HUES48 (cell line): Measurements from ENCODE around the gene SIAH1.
"Not testable (repeated sequence)": the region's sequence is repeated elsewhere in the genome, so short reads cannot be mapped to it uniquely, and the experiment has no call there.

Experiments used
- H3K27ac ChIP-seq: one replicate; pipeline ENCODE4 v1.7.0; 2013; ENCODE audit warnings: low read depth, low read length, inconsistent platforms
- H3K27me3 ChIP-seq: 2 replicates; pipeline ENCODE4 v1.6.1; 2013; ENCODE audit warnings: mild to moderate bottlenecking, low read length; ENCODE audit not compliant: control insufficient read depth, insufficient read depth
- H3K36me3 ChIP-seq: 2 replicates; pipeline ENCODE4 v1.6.1; 2013; ENCODE audit warnings: low read length; ENCODE audit not compliant: control insufficient read depth, insufficient read depth
- H3K4me1 ChIP-seq: 2 replicates; pipeline ENCODE4 v1.6.1; 2013; ENCODE audit warnings: mild to moderate bottlenecking, low read length; ENCODE audit not compliant: control insufficient read depth, insufficient read depth
- H3K4me3 ChIP-seq: 2 replicates; pipeline ENCODE4 v1.5.1; 2013; ENCODE audit warnings: mild to moderate bottlenecking, low read depth, low read length
- H3K9ac ChIP-seq: 2 replicates; pipeline ENCODE4 v1.6.1; 2013; ENCODE audit warnings: mild to moderate bottlenecking, low read depth, low read length, moderate library complexity
- H3K9me3 ChIP-seq: 2 replicates; pipeline ENCODE4 v1.6.1; 2013; ENCODE audit warnings: low read length; ENCODE audit not compliant: control insufficient read depth, insufficient read depth

SIAH1 gene

GRCh38 chr16:48373258-48374029 is 11.8 kb downstream of the SIAH1 start:
- H3K36me3 ChIP-seq, result no peaks in the 10 kb centered on the region
- no peak overlapping the region for H3K9ac ChIP-seq
- H3K4me1 ChIP-seq, result peaks cover 43% of the 10 kb centered on the region
- H3K27me3 ChIP-seq, result no peaks in the 10 kb centered on the region
- no peak overlapping the region for H3K4me3 ChIP-seq
- H3K27ac ChIP-seq, result no peak overlapping the region
- no peaks in the 10 kb centered on the region for H3K9me3 ChIP-seq

DNA sequence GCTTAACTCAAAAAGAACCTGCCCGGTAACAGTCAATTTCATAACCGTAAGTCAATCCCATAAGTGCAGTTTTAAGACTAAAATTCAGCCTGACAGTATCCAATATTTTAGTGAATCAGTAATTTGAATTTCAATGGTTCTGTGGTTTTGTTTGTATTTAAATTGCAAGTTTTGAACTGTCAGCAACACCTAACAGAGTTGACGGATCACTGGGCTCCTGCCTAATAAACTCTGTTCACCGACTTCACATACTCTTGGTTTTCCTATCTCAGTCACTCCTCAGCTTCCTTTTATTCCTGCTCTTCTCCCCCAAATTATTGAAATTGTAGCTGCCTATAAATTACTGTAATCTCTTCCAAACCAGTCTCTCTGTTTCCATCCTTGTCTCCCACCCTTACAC is 12.5 kb downstream of the SIAH1 start:
- Histone ChIP-seq H3K4me3 (no peak overlapping the region), H3K36me3 (no peaks in the 10 kb centered on the region), H3K27me3 (no peaks in the 10 kb centered on the region), H3K4me1 (peaks cover 41% of the 10 kb centered on the region), H3K9ac (no peak overlapping the region), H3K9me3 (no peaks in the 10 kb centered on the region), H3K27ac (no peak overlapping the region)

DNA sequence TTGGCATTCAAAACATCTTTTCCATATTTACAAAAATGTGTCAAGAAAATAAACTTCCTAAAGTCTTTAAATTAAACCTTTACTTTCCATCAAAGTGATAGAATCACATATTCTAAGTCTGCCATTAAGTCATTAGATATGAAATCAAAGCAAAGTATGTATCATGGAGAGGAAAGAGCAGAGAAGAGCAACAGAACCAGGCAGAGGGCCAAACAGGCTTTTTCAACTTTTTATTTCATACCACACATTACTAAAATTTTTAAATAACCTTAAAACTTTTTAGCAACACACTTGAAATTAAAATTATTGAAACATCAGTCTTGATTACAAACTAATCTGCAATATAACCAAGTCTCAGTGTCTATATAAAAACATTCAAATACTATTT is 13.8 kb downstream of the SIAH1 start:
- Histone ChIP-seq H3K27me3 (no peaks in the 10 kb centered on the region), H3K4me1 (peaks cover 49% of the 10 kb centered on the region), H3K4me3 (no peak overlapping the region), H3K9me3 (no peaks in the 10 kb centered on the region), H3K36me3 (no peaks in the 10 kb centered on the region), H3K27ac (no peak overlapping the region), H3K9ac (no peak overlapping the region)

DNA sequence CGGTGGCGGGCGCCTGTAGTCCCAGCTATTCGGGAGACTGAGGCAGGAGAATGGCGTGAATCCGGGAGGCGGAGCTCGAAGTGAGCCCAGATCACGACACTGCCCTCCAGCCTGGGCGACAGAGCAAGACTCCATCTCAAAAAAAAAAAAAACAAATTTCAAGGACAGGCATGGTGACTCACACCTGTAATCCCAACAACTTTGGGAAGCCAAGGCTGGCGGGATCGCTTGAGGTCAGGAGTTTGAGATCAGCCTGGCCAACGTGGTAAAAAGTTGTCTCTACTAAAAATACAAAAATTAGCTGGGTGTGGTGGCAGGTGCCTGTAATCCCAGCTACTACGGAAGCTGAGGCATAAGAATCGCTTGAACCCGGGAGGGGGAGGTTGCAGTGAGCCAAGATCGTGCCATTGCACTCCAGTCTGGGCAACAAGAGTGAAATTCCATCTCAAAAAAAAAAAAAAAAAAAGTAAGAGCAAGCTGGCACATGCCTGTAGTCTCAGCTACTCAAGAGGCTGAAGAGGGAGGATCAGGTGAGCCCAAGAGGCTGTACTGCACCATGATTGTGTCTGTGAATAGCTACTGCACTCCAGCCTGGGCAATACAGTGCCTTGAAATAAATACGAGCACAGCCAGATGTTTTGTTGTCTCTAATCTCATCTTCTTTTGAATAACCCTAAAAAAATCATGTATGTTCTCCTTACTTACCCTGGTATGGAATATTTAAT is 14.4 kb downstream of the SIAH1 start:
- not testable (repeated sequence) for H3K36me3 ChIP-seq, H3K4me3 ChIP-seq, H3K27me3 ChIP-seq, H3K9ac ChIP-seq, H3K9me3 ChIP-seq, H3K27ac ChIP-seq
- peaks cover 49% of the 10 kb centered on the region for H3K4me1 ChIP-seq

- Histone ChIP-seq H3K9ac (no peak overlapping the region), H3K36me3 (no peaks in the 10 kb centered on the region), H3K4me3 (no peak overlapping the region), H3K4me1 (peaks cover 52% of the 10 kb centered on the region), H3K27me3 (no peaks in the 10 kb centered on the region), H3K9me3 (no peaks in the 10 kb centered on the region), H3K27ac (no peak overlapping the region)
These were observed 15.0 kb downstream of the SIAH1 start for GRCh38 chr16:48370229-48370628.

- no peaks in the 10 kb centered on the region for H3K9me3 ChIP-seq
- H3K27ac ChIP-seq, result no peak overlapping the region
These were observed 15.4 kb downstream of the SIAH1 start for GRCh38 chr16:48369765-48370164.

DNA sequence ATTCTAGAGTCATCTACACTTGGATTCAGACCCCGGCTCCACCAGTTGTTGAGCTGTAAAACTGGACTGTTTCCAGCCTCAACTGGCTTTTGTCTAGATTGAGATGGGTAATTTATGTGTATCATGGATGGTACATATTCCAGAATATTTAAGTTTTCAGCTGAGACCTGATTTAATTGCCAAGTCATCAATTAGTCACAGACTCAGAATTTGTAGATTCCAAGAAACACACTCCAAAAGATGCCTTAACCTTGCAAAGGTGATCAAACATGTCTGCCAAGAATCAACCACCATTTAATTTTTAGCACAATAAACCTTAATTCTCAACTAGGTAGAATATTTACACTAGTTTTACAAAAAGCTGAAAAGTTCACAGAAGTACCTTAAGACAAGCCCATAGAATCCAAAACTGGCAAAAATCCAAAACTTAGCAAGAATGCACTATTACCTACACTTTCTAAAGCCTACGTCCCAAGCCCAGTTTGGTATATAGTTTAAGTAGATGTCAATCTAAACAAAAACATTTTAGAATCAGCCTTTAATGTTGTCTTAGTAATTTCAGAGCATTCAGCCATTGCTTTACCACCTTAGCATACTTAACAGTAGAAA is 17.7 kb downstream of the SIAH1 start:
- no peaks in the 10 kb centered on the region for H3K27me3 ChIP-seq
- no peak overlapping the region for H3K27ac ChIP-seq
- no peaks in the 10 kb centered on the region for H3K36me3 ChIP-seq
- H3K4me1 ChIP-seq, result peaks cover 37% of the 10 kb centered on the region
- H3K9me3 ChIP-seq, result no peaks in the 10 kb centered on the region
- no peak overlapping the region for H3K9ac ChIP-seq
- H3K4me3 ChIP-seq, result no peak overlapping the region

More at GRCh38 chr16:48369765-48370164, 15.4 kb downstream of the SIAH1 start:
- no peak overlapping the region for H3K4me3 ChIP-seq
- H3K4me1 ChIP-seq, result peaks cover 52% of the 10 kb centered on the region
- H3K9ac ChIP-seq, result no peak overlapping the region
- no peaks in the 10 kb centered on the region for H3K27me3 ChIP-seq
- H3K36me3 ChIP-seq, result no peaks in the 10 kb centered on the region

GRCh38 chr16:48366165-48367093 is 18.8 kb downstream of the SIAH1 start:
- peak overlapping the region; percentile 89 for H3K9ac ChIP-seq
- no peaks in the 10 kb centered on the region for H3K27me3 ChIP-seq
- H3K4me3 ChIP-seq, result peak overlapping the region; percentile 73
- H3K36me3 ChIP-seq, result peaks cover 9% of the 10 kb centered on the region
- H3K27ac ChIP-seq, result peak overlapping the region; percentile 92
- H3K9me3 ChIP-seq, result no peaks in the 10 kb centered on the region
- H3K4me1 ChIP-seq, result peaks cover 32% of the 10 kb centered on the region

GRCh38 chr16:48365601-48366164 is 19.5 kb downstream of the SIAH1 start:
- H3K9ac ChIP-seq, result peak overlapping the region; percentile 89
- peaks cover 12% of the 10 kb centered on the region for H3K36me3 ChIP-seq
- H3K27ac ChIP-seq, result peak overlapping the region; percentile 92
- H3K9me3 ChIP-seq, result no peaks in the 10 kb centered on the region
- H3K4me1 ChIP-seq, result peaks cover 32% of the 10 kb centered on the region
- no peaks in the 10 kb centered on the region for H3K27me3 ChIP-seq
- peak overlapping the region; percentile 73 for H3K4me3 ChIP-seq

GRCh38 chr16:48365025-48365600 is 20.1 kb downstream of the SIAH1 start:
- H3K27me3 ChIP-seq, result no peaks in the 10 kb centered on the region
- H3K9ac ChIP-seq, result peak overlapping the region; percentile 74
- peak overlapping the region; percentile 73 for H3K4me3 ChIP-seq
- H3K36me3 ChIP-seq, result peaks cover 12% of the 10 kb centered on the region
- peaks cover 30% of the 10 kb centered on the region for H3K4me1 ChIP-seq
- peak overlapping the region; percentile 92 for H3K27ac ChIP-seq
- H3K9me3 ChIP-seq, result no peaks in the 10 kb centered on the region
